Measurements from ENCODE around the gene FAM89A. TPM values are rescaled to one million over a fixed set of nuclear protein-coding genes. Genes with fewer than 3 reads are reported as not detected.

FAM89A gene
- total RNA-seq, result 10 to 100 TPM; 11.0 to 11.1 TPM

DNA sequence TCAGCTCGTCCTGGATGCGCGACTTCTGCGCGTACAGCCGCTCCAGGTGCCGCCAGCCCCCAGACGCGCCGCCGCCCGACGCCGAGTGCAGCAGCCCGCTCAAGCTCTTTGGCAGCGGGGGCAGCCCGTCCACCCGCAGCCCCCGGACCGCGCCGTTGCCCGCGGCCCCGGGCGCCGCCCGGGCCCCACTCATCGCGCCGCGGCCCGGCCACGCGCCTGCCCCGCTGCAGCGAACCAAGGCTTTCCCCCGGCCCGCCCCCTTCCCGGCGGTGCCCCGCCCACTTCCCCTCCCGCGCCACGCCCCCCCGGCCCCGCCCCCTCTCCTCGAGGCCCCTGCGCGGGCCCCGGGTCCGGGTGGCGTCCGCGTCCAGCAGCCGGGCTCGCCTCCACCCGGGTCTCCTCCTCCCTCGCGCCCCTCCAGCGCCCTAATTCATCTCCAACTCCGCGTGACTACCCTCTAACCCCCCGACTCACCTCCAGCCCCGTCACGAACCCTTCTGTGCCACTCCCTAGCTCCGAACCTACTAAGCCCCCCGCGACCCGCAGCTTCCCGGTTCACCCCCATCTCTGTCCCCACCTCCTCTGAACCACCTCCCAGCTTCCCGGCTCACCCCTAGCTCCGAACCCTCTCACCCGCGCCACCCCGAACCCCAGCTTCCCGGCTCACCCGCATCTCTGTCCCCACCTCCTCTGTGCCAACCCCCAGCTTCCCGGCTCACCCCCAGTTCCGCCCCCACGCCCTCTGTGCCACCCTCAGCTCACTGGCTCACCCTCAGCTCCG is at the start of gene FAM89A:
TSS of gene FAM89A (minus strand) at position 236 of the 781 bp plus-strand sequence. CDS start at position 193, 43 bp downstream.
- CTCF ChIA-PET, result interaction anchor here (1.1 kb wide), 1 partner anchor 61 kb away, joined by 7 read pairs; the partner anchor contains the start of genes ARV1 and TTC13
- H3K27me3 Mint-ChIP-seq (ENCODE audit: low read depth), result peaks cover 2% of the 10 kb centered on the region
- DNase-seq, result peak; percentile 74
- peaks cover 27% of the 10 kb centered on the region for H3K4me1 Mint-ChIP-seq (ENCODE audit: low read depth)
- H3K36me3 Mint-ChIP-seq (ENCODE audit: low read depth), result peaks cover 3% of the 10 kb centered on the region
- peak within 1 kb of the TSS; percentile 75 for H3K4me3 Mint-ChIP-seq
- peaks cover 4% of the 10 kb centered on the region for H3K9me3 Mint-ChIP-seq
- H3K27ac Mint-ChIP-seq, result no peak within 1 kb of the TSS
- intact Hi-C loops (cut with micrococcal nuclease), result no loop called here

- peaks cover 5% of the 10 kb centered on the region for H3K27me3 Mint-ChIP-seq (ENCODE audit: low read depth)
- no peaks in the 10 kb centered on the region for H3K9me3 Mint-ChIP-seq
- H3K36me3 Mint-ChIP-seq (ENCODE audit: low read depth), result no peaks in the 10 kb centered on the region
- no peak for DNase-seq
- no peaks in the 10 kb centered on the region for H3K4me1 Mint-ChIP-seq (ENCODE audit: low read depth)
- intact Hi-C loops (cut with micrococcal nuclease), result no loop called here
- H3K27ac Mint-ChIP-seq, result no peak overlapping the region
- CTCF ChIA-PET, result interaction anchor here (0.6 to 1.0 kb wide), 4 partner anchors 126 to 506 kb away, joined by 3 to 4 read pairs (median 3); no protein-coding TSS in a partner anchor
- no peak overlapping the region for H3K4me3 Mint-ChIP-seq
Measured at GRCh38 chr1:231084353-231084752, 44.3 kb upstream of the FAM89A start.

GRCh38 chr1:231079163-231079562 is 39.1 kb upstream of the FAM89A start:
- no peaks in the 10 kb centered on the region for H3K36me3 Mint-ChIP-seq (ENCODE audit: low read depth)
- H3K27ac Mint-ChIP-seq, result no peak overlapping the region
- DNase-seq, result no peak
- no peak overlapping the region for H3K4me3 Mint-ChIP-seq
- intact Hi-C loops (cut with micrococcal nuclease), result loop anchor here (10.0 kb wide), 1 partner anchor 84 kb away; no protein-coding TSS in a partner anchor
- CTCF ChIA-PET, result no interaction called here
- no peaks in the 10 kb centered on the region for H3K27me3 Mint-ChIP-seq (ENCODE audit: low read depth)
- no peaks in the 10 kb centered on the region for H3K9me3 Mint-ChIP-seq
- no peaks in the 10 kb centered on the region for H3K4me1 Mint-ChIP-seq (ENCODE audit: low read depth)

DNA sequence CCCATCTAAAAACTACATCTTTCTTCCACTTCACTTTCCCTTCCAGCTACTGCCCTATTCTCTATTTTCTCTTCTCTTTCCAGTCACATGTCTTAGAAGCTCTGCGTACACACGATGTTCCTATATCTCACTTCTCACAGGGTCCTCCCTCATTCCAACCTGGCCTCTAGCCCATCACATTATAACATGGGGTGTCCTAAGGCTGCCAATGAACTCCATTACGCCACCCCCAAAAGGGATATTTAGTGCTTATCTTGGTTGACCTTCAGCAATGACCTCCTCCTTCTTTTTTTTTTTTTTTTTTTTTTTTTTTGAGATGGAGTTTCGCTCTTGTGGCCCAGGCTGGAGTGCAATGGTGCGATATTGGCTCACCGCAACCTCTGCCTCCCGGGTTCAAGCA is 38.2 kb upstream of the FAM89A start:
- Mint-ChIP-seq H3K4me1 (ENCODE audit: low read depth) (no peaks in the 10 kb centered on the region), H3K36me3 (ENCODE audit: low read depth) (no peaks in the 10 kb centered on the region), H3K4me3 (no peak overlapping the region), H3K27ac (no peak overlapping the region), H3K27me3 (ENCODE audit: low read depth) (no peaks in the 10 kb centered on the region), H3K9me3 (no peaks in the 10 kb centered on the region)
- CTCF ChIA-PET, result interaction anchor here (0.6 kb wide), 1 partner anchor 260 kb away, joined by 3 read pairs; no protein-coding TSS in a partner anchor
- intact Hi-C loops (cut with micrococcal nuclease), result loop anchor here (10.0 kb wide), 1 partner anchor 83 kb away; no protein-coding TSS in a partner anchor
- no peak for DNase-seq

DNA sequence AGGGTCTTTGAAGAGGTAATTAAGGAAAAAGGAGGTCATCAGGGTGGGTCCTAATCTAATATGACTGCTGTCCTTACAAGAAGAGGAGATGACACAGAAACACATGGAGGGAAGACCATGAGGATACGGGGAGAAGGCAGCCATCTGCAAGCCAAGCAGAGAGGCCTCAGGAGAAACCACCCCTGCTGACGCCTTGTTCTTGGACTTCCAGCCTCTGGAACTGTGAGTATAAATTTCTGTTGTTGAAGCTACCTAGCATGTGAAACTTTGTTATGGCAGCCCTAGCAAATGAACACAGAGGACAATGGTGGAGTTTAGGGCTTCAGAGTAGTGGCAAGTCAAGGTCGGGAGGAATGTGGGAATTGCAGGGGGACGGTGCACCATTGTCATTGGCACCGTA is 36.7 kb upstream of the FAM89A start:
- no peaks in the 10 kb centered on the region for H3K4me1 Mint-ChIP-seq (ENCODE audit: low read depth)
- H3K9me3 Mint-ChIP-seq, result no peaks in the 10 kb centered on the region
- no peak overlapping the region for H3K27ac Mint-ChIP-seq
- H3K27me3 Mint-ChIP-seq (ENCODE audit: low read depth), result no peaks in the 10 kb centered on the region
- intact Hi-C loops (cut with micrococcal nuclease), result loop anchor here (10.0 kb wide), 1 partner anchor 82 kb away; no protein-coding TSS in a partner anchor
- H3K36me3 Mint-ChIP-seq (ENCODE audit: low read depth), result no peaks in the 10 kb centered on the region
- no peak overlapping the region for H3K4me3 Mint-ChIP-seq
- CTCF ChIA-PET, result no interaction called here
- DNase-seq, result no peak

DNA sequence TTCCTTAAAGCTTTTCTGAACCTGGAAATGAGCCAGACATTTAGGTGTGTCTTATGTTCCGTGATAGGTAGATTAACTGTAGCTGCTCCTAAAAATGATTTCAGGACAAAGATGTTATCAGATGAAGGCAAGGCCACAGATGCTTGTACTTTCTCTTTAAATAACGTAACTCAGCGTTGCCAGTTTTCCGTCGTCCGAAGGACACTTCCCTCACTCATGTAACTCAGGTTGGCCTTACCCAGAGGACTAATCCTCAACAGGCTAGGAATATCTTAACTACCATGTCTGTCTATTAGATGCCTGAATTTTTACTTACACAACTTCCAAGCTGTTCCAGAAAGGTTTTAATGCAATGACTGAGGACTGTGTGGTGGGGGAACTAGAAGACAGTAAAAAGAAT is 35.4 kb upstream of the FAM89A start:
- Mint-ChIP-seq H3K27ac (no peak overlapping the region), H3K4me3 (no peak overlapping the region), H3K9me3 (no peaks in the 10 kb centered on the region), H3K36me3 (ENCODE audit: low read depth) (no peaks in the 10 kb centered on the region), H3K4me1 (ENCODE audit: low read depth) (no peaks in the 10 kb centered on the region), H3K27me3 (ENCODE audit: low read depth) (no peaks in the 10 kb centered on the region)
- no peak for DNase-seq
- intact Hi-C loops (cut with micrococcal nuclease), result loop anchor here (10.0 kb wide), 1 partner anchor 81 kb away; no protein-coding TSS in a partner anchor
- CTCF ChIA-PET, result interaction anchor here (1.1 kb wide), 1 partner anchor 49 kb away, joined by 3 read pairs; no protein-coding TSS in a partner anchor

GRCh38 chr1:231075020-231075419 is 35.0 kb upstream of the FAM89A start:
- CTCF ChIA-PET, result interaction anchor here (1.1 kb wide), 1 partner anchor 49 kb away, joined by 3 read pairs; no protein-coding TSS in a partner anchor
- no peaks in the 10 kb centered on the region for H3K4me1 Mint-ChIP-seq (ENCODE audit: low read depth)
- no peaks in the 10 kb centered on the region for H3K27me3 Mint-ChIP-seq (ENCODE audit: low read depth)
- H3K4me3 Mint-ChIP-seq, result no peak overlapping the region
- DNase-seq, result no peak
- intact Hi-C loops (cut with micrococcal nuclease), result loop anchor here (10.0 kb wide), 1 partner anchor 80 kb away; no protein-coding TSS in a partner anchor
- no peaks in the 10 kb centered on the region for H3K9me3 Mint-ChIP-seq
- H3K36me3 Mint-ChIP-seq (ENCODE audit: low read depth), result no peaks in the 10 kb centered on the region
- H3K27ac Mint-ChIP-seq, result no peak overlapping the region

- no peak overlapping the region for H3K4me3 Mint-ChIP-seq
- intact Hi-C loops (cut with micrococcal nuclease), result loop anchor here (10.0 kb wide), 1 partner anchor 79 kb away; no protein-coding TSS in a partner anchor
- H3K27me3 Mint-ChIP-seq (ENCODE audit: low read depth), result no peaks in the 10 kb centered on the region
- no peaks in the 10 kb centered on the region for H3K9me3 Mint-ChIP-seq
- H3K36me3 Mint-ChIP-seq (ENCODE audit: low read depth), result no peaks in the 10 kb centered on the region
- H3K4me1 Mint-ChIP-seq (ENCODE audit: low read depth), result no peaks in the 10 kb centered on the region
- CTCF ChIA-PET, result interaction anchor here (1.6 kb wide), 1 partner anchor 18 kb away, joined by 3 read pairs; no protein-coding TSS in a partner anchor
- no peak overlapping the region for H3K27ac Mint-ChIP-seq
- DNase-seq, result no peak
Measured at GRCh38 chr1:231074046-231074445, 34.0 kb upstream of the FAM89A start.

GRCh38 chr1:231073331-231073730 is 33.3 kb upstream of the FAM89A start:
- Mint-ChIP-seq H3K36me3 (ENCODE audit: low read depth) (no peaks in the 10 kb centered on the region), H3K4me3 (no peak overlapping the region), H3K27me3 (ENCODE audit: low read depth) (no peaks in the 10 kb centered on the region), H3K4me1 (ENCODE audit: low read depth) (no peaks in the 10 kb centered on the region), H3K27ac (no peak overlapping the region), H3K9me3 (no peaks in the 10 kb centered on the region)
- no peak for DNase-seq
- CTCF ChIA-PET, result interaction anchor here (0.6 to 1.6 kb wide), 2 partner anchors 19 kb away, joined by 3 to 7 read pairs; no protein-coding TSS in a partner anchor
- intact Hi-C loops (cut with micrococcal nuclease), result loop anchor here (10.0 kb wide), 1 partner anchor 79 kb away; no protein-coding TSS in a partner anchor

DNA sequence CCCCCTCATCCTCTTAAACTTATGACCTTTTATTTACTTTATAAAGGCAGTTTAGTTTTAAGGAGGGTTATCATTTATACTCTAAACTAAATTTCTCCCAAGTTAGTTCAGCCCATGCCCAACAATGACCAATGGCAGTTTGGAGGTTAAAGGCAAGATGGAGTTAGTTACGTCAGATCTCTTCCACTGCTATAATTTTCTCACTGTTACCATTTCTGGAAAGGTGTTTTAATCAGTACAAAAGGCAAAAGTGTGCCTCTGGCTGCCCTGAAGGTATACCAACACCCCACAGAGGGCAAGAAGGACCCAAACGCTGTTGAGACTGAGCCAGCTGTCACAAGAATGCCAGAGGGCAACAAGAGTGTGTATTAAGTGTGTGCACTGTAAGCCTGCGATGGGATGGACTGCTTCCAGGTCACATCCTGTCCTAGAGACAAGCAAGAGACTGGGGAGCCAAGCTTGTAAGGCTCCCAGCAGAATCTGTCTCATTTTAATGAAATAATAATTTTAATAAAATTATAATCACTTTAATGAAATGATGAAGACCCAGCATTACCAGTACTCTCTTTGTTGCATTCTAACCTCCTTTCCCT is 32.5 kb upstream of the FAM89A start:
- Mint-ChIP-seq H3K27me3 (ENCODE audit: low read depth) (no peaks in the 10 kb centered on the region), H3K9me3 (no peaks in the 10 kb centered on the region), H3K27ac (no peak overlapping the region), H3K36me3 (ENCODE audit: low read depth) (no peaks in the 10 kb centered on the region), H3K4me1 (ENCODE audit: low read depth) (no peaks in the 10 kb centered on the region), H3K4me3 (no peak overlapping the region)
- CTCF ChIA-PET, result interaction anchor here (0.6 kb wide), 2 partner anchors 18 to 157 kb away, joined by 3 to 7 read pairs; no protein-coding TSS in a partner anchor
- intact Hi-C loops (cut with micrococcal nuclease), result loop anchor here (10.0 kb wide), 1 partner anchor 78 kb away; no protein-coding TSS in a partner anchor
- DNase-seq, result no peak

DNA sequence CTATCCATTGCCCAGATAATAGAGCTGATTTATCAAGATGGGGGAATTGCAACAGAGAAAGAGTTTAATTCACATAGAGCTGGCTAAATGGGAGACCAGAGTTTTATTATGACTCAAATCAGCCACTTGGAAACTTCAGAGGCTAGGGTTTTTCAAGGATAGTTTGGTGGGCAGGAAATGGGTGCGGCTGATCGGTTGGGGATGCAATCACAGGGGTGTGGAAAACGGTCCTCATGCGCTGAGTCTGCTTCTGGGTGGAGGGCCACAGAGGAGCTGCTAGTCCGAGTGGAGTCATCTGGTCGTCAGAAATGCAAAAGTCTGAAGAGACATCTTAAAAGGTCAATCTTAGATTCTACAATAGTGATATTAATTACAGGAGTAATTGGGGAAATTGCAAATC is 32.0 kb upstream of the FAM89A start:
- H3K27me3 Mint-ChIP-seq (ENCODE audit: low read depth), result no peaks in the 10 kb centered on the region
- H3K4me1 Mint-ChIP-seq (ENCODE audit: low read depth), result no peaks in the 10 kb centered on the region
- H3K9me3 Mint-ChIP-seq, result no peaks in the 10 kb centered on the region
- CTCF ChIA-PET, result interaction anchor here (0.6 kb wide), 1 partner anchor 156 kb away, joined by 3 read pairs; no protein-coding TSS in a partner anchor
- H3K4me3 Mint-ChIP-seq, result no peak overlapping the region
- no peak overlapping the region for H3K27ac Mint-ChIP-seq
- no peaks in the 10 kb centered on the region for H3K36me3 Mint-ChIP-seq (ENCODE audit: low read depth)
- intact Hi-C loops (cut with micrococcal nuclease), result loop anchor here (10.0 kb wide), 1 partner anchor 77 kb away; no protein-coding TSS in a partner anchor
- DNase-seq, result no peak

All from activated naive CD4-positive, alpha-beta T cell treated with anti-CD3 and anti-CD28 coated beads for 36 hours (primary cell).